Kasumi-1 (cell line): ENCODE results near the gene COL6A3.

Experiments
- DNase-seq, 2 experiments: peaks; one replicate each; lab custom pipeline; 2025; lab: John Stamatoyannopoulos, UW

COL6A3 gene

DNA sequence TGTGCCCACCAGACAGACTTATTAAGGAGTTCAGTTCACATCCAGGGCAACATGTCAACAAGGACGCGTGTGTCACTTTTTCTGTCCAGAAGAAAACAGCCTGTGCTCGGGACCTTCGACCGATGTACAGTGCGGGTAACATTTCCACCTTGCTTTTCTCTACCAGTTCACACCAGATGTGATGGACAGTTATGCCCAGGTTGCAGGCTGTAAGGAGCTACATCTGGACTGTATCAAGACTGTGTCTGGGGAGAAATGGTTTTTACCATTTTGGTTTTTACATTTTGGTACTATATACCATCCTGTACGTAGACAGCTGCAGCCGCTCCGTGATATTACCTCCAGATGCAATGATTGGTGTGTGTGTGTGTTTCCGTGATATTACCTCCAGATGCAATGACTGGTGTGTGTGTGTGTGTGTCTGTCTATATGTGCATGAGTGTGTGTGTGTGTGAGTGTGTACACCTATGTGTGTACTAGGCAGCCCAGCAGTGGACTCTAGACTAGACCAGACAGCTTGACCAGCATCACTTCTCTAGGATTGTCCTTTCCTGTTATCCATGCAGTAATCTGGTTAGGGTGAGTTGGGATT lies 118.0 kb downstream of the COL6A3 start:
- DNase-seq = no peak

DNA sequence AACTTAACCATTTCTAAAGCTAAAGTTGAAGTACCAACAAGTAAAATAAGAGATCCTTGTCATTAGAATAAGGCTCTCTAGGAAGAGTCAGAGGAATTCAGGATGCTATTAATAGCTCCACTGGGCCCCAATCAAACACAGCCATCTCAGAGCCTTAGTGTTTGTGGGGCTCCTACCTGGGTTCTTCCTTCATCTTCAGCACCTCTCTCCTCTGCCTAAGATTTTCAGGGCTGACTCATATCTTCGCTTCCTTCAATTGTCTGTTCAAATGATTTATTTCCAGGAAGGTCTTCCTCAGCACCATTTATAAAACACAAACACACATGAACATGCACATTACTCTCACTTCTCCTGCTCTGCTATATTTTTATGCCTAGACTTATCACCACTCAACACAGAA lies 119.5 kb downstream of the COL6A3 start:
- no peak for DNase-seq

DNA sequence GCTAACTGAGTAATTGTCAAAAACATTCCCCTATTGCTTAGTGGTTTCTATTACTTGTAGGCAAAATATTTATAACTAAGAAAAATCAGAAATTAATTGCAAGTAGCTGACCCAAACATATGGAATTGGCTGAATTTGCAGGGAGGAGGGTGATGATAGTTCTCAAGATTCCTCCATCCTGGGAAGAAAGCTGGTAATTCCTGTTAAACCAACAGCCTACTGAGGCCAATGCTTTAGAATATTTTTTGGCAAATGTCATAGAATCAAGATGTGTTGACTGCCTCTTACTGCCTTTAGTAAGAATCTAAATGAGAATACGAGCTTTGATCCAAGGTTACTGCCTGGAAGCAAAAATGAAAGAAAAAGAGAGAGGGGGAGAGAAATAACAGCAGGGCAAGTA lies 120.0 kb downstream of the COL6A3 start:
- no peak for DNase-seq

DNA sequence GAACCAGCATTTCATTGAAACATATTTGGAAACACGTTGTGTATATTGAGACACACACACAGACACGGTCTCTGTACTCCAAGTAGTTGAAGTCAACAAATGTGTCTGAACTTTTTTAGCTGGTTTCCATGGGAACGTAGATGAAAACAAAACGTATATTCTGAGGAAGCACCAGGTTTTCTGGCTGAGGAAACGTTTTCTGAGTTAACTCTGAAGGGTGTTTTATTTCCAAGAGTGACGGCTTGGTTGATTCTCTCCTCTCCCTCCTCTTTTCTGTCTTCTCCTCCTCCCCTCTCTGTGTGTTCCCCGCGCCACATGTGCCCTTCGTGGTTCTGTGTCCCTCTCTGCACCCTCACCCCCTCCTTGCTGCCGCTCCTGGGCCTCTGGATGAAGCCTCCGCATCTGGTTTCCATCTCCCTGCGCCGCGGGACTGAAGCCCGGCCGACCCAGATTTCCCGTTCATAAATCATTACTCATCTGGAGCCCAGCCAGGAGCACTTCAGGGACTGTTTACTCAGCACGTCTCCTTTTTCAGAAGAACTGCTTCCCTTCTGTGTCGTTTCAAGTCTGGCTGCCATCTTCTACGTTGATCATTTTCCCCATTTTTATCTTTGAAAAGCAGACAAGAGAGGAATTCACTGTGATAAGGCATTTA lies 122.7 kb downstream of the COL6A3 start:
- no peak for DNase-seq

DNA sequence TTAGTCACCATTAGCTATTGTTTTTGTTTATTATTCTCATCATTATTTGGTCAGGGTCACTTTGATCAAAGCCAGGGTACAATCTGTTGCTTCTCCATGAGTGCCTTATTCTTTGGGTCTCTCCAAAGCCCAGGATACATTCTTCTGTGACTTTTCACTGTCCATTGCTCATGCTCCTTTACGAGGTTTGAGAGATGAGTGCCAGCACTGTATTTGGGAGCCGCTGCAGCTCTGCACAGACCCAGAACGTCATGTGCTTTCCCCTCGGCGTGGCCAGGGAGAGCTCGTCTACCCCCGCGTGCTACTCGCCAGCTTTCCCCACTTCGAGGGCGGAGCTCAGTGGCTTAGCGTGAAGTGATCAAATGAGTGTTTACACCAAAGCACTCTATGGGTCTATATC lies 123.7 kb downstream of the COL6A3 start:
- no peak for DNase-seq

DNA sequence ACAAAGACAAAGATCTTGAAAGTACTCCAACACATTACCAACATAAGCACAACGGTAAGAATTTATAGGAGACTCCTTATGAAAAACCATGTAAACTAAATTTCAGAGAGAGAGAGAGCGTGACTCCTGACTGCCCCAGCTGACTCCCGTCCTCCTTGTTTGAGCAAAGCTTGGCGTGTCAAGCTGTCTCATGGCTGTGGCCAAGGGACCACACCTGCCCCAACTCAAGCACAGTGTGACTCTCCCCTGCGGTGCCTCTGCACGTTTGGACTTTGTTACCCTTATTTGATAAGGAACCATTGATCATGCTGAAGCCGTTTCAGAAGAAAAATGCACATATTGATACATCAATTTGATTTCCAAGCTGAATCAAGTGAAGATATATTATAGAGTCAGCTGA lies 124.8 kb downstream of the COL6A3 start:
- no peak for DNase-seq

DNA sequence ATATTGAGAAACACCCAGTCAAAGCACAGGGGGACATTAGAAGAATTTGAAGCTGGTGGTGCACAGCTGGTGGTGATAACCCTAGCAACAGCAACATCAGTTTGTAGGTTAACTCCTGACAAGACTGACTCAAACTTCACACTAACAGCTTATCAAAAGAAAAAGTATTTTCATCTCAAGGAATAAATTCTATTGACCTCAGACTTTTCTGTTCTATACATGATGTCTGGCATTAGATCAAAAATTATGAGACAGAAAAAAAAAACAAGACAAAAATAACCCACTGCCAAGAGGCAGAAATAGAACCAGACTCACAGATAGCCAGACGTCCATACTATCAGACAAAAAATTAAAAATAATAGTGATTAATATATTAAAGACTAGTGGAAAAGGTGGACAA lies 126.1 kb downstream of the COL6A3 start:
- no peak for DNase-seq

DNA sequence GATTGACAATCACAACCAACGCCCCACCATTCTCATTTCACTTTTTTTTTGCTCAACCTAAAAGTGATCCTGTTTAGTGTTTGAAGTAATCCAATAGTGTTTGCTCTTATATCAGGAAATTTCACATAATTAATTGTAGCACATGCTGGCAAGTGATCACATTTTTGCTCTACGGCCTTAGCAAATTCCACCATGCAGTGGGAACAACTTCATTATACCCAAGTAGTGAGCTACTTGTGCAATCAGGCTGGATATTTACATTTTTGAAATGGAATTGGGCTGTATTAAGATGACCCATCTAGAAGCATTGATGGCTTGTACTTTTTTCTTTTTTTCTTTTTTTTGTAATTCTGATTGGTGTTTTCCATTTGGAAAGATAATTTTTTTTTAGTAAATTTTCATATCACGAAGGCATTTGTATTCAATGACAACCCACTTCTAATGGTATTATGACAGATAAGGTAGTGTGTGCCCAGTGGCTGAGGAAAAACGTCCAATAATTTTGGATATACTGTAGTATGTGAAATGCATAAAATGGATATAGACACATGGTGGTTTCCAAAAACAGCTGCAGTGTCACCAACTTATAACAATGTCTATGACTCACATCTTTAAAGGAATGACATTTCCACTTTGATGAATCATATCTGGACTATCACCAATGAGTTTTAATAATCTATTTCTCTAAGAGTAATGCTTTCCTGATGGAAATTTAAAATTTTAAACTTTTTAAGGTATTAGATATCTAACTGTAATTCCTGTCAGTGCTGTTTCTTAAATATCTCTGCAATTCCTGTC lies 130.6 kb downstream of the COL6A3 start:
- no peak for DNase-seq

DNA sequence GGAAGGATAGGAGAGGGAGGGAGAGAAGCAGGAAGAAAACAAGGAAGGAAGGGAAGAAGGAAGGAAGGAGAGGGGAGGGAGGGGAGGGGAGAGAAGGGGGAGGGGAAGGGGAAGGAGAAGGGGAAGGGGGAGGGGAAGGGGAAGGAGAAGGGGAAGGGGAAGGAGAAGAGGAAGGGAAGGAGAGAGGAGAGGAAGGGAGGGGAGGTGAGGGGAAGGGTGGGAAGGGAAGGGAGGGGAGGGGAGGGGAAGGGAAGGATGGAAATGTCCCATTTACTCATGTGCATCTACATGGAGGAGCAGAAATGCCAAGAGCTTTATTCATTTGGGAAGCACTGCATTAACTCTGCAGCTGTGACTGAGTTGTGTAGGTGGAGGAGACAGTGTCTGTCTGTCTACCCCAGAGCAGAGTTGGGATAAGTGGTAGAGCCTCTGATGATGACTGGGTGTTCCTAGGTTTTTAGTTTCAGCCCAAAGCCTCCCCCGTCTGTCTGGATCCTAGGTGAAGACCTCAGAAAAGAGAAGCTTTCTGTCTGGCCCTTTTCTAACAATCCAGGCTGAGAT lies 131.3 kb downstream of the COL6A3 start:
- DNase-seq = no peak

DNA sequence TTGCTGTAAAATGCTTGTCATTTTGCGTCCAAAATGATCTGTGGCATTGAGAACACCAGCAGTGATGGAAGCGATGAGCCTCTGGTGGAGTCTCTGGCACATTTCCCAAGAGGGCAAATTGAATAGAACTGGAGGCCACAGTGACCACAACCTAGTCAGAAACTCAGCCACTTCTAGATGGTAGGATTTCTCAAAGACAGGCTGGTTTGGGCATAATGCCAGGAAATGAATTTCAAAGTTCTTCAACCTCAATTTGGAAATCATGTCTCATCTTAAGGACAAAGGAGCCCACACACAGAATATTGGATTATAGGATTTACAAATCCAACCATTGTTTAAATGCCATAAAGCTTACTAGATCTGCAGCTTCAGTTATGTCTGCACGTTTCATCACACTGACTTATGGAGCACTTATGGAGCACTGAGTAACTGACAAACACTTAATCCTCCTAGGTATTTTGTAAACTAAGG lies 132.1 kb downstream of the COL6A3 start:
- DNase-seq = no peak

DNA sequence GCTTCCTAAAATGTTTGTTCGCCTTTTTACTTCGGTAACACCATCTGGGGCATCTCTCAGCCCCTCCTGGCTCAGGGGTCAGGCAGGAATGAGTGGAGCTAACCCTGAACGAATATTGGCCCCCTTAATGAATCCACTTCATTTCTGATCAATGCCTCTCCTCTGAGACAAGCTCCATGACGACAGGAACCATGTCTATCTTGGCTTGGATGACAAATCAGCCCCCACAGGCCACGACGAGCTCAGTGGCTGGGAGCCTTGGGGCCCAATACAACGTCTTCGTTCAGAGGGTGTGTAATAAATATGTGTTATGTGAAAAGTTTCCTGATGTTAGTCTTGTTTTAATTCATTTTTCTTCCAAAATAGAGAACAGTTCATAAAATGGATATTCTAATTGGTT lies 133.0 kb downstream of the COL6A3 start:
- DNase-seq = no peak

DNA sequence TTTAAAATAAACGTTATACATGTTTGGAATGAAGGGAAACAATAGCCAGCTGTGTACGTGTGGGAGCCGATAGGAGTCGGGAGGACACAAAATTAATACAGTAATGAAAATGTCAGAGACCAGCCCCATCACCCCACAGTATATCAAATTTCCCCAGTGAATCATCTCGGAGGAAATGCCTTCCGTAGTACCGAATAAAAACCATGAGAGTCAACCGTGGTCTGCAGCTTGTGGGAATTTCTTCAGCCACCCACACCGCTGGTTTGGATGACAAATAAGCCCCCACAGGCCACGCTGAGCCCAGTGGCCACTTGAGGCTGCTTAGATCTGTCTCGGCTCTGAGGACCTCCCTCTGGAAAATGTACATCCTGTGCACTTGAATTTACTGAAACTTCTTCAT lies 133.7 kb downstream of the COL6A3 start:
- no peak for DNase-seq

DNA sequence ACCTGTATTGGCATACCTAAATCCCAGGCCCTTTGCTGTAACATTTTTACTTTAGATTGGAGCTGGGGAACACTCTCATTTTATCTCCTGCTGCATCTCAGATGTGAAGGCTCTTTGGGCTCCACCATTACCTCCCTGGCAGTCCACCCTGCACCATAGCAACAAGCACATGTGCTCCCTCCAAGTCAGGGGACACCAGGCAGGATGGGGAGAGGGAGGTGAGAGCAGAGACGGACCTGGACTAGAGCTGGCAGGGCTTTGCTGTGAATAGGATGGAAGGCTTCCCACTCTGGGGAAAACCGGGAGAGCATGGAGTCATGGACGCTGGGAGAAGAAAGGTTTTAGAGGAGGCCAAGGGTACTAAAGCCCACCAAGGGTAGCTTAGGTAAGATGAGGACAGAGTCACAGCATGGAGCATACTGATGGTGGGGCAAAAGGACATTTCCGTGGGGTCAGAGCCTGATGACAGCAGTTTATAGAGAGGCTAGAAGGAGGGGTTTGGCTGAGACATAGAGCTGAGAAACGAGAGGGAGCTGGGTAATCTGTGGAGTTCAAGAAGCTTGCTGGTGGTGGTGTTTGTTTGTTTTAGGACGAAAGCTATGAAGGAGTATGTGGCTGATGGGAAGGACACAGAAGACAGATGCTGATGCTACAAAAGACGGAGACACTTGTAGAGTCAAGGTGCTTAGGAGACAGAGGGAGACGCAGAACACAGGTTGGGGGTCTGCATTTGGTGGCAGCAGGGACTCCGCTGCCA lies 134.8 kb downstream of the COL6A3 start:
- no peak for DNase-seq

DNA sequence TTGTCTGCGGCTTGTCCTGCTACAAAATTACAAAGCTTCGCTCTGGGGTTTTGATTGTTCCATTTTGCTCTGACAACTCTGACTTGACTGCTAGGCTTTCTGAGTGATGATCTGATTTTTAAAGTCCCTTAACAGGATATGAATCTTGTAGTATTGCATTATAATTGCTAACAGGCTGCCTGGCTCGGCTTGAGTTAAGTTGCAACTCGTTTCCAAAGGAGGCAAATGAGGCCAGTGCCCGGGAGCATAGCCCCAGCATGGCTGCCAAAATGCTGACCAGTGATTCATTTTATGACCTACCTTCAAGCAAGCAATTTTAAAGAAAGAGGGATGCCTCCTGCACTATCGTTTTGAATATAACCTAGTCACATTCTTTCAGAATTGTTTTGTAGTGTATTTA lies 135.4 kb downstream of the COL6A3 start:
- no peak for DNase-seq

DNA sequence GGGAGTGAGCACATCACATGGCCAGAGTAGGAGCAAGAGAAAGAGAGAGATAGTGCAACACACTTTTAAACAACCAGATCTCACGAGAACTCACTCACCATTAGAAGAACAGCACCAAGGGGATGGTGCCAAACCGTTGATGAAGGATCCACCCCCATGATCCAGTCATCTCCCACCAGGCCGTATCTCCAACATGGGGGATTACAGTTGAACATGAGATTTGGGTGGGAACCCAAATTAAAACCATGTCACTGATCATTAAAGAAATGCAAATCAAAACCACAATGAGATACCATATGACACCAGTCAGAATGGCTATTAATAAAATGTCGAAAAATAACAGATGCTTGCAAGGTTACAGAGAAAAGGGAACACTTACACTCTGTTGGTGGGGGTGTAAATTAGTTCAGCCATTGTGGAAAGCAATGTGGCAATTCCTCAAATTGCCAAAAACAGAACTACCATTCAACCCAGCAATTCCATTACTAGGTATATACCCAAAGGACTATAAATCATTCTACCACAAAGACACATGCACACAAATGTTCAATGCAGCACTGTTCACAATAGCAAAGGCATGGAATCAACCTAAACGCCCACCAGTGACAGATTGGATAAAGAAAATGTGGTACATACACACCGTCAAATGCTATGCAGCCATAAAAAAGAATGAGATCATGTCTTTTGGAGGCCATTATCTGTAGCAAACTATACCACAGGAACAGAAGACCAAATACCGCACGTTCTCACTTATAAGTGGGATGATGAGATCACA lies 137.1 kb downstream of the COL6A3 start:
- DNase-seq = no peak
